IMR-90 (cell line): Measurements from ENCODE around the gene EDDM13.

Source experiments
- BHLHE40 ChIP-seq: fragments of 150-350 bp; IDR thresholded peaks from 2 replicates; pipeline ENCODE4 v1.6.1; 2016; ENCODE audit warnings: mild to moderate bottlenecking, low read depth, low read length
- CEBPB ChIP-seq: IDR thresholded peaks from 2 replicates; pipeline ENCODE4 v1.6.1; 2012; ENCODE audit warnings: low read depth, low read length, improper control_type of control experiment
- CHD1 ChIP-seq: IDR thresholded peaks from 2 replicates; pipeline ENCODE4 v1.6.1; 2012; ENCODE audit warnings: low read depth, low read length, improper control_type of control experiment
- CTCF ChIP-seq: conservative IDR thresholded peaks from 2 replicates; pipeline ENCODE4 v1.5.1; 2012; ENCODE audit warnings: mild to moderate bottlenecking, low read depth, low read length, improper control_type of control experiment
- FOS ChIP-seq: fragments of 150-350 bp; IDR thresholded peaks from 2 replicates; pipeline ENCODE4 v1.6.1; 2016; ENCODE audit warnings: low read depth, low read length
- MAFK ChIP-seq: IDR thresholded peaks from 2 replicates; pipeline ENCODE4 v1.6.1; 2012; ENCODE audit warnings: low read depth, low read length, improper control_type of control experiment
- MXI1 ChIP-seq: IDR thresholded peaks from 2 replicates; pipeline ENCODE4 v1.6.1; 2012; ENCODE audit warnings: low read depth, mild to moderate bottlenecking, low read length, moderate library complexity, borderline replicate concordance
- NFE2L2 ChIP-seq: fragments of 150-350 bp; IDR thresholded peaks from 2 replicates; pipeline ENCODE4 v1.6.1; 2016; ENCODE audit warnings: low read depth, mild to moderate bottlenecking, low read length
- POLR2A ChIP-seq: IDR thresholded peaks from 2 replicates; pipeline ENCODE4 v1.6.1; 2012; ENCODE audit warnings: mild to moderate bottlenecking, low read depth, low read length
- RAD21 ChIP-seq: IDR thresholded peaks from 2 replicates; pipeline ENCODE4 v1.6.1; 2012; ENCODE audit warnings: low read length, improper control_type of control experiment
- RCOR1 ChIP-seq: IDR thresholded peaks from 2 replicates; pipeline ENCODE4 v1.6.1; 2012; ENCODE audit warnings: mild to moderate bottlenecking, low read length, improper control_type of control experiment; ENCODE audit not compliant: insufficient replicate concordance
- RFX5 ChIP-seq: IDR thresholded peaks from 2 replicates; pipeline ENCODE4 v1.8.0; 2012; ENCODE audit warnings: low read depth, mild to moderate bottlenecking, low read length, moderate library complexity
- USF2 ChIP-seq: fragments of 150-350 bp; IDR thresholded peaks from 2 replicates; pipeline ENCODE4 v1.6.1; 2017; ENCODE audit warnings: mild to moderate bottlenecking, antibody characterized with exemption, low read length, low read depth
- TF ChIP-seq, protein P1 (sequence below): fragments of 150-350 bp; IDR thresholded peaks from 2 replicates; pipeline ENCODE4 v1.6.1; 2016; ENCODE audit warnings: low read depth, mild to moderate bottlenecking, low read length, moderate library complexity, borderline replicate concordance

GRCh38 chr19:56351208-56351607, 78.7 kb downstream of the EDDM13 start:
- no peak for TF ChIP-seq CTCF
- TF ChIP-seq POLR2A: no peak
- no peak for TF ChIP-seq RFX5
- no peak for TF ChIP-seq CEBPB
- no peak for TF ChIP-seq USF2
- no peak for TF ChIP-seq MXI1
- no peak for TF ChIP-seq NFE2L2
- no peak for TF ChIP-seq MAFK
- TF ChIP-seq BHLHE40: no peak
- TF ChIP-seq, protein P1, sequence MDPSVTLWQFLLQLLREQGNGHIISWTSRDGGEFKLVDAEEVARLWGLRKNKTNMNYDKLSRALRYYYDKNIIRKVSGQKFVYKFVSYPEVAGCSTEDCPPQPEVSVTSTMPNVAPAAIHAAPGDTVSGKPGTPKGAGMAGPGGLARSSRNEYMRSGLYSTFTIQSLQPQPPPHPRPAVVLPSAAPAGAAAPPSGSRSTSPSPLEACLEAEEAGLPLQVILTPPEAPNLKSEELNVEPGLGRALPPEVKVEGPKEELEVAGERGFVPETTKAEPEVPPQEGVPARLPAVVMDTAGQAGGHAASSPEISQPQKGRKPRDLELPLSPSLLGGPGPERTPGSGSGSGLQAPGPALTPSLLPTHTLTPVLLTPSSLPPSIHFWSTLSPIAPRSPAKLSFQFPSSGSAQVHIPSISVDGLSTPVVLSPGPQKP: no peak
- no peak for TF ChIP-seq CHD1
- no peak for TF ChIP-seq RAD21
- TF ChIP-seq FOS: no peak
- no peak for TF ChIP-seq RCOR1
